PFSK-1 (cell line): ENCODE data around the gene PI4K2A.

Source experiments
- FOXP2 ChIP-seq: optimal IDR thresholded peaks from 2 replicates; pipeline ENCODE3; 2011; ENCODE audit warnings: borderline replicate concordance, control low read depth, inconsistent platforms; ENCODE audit not compliant: insufficient read depth; ENCODE audit errors: extremely low read length, extremely low read depth
- POLR2AphosphoS5 ChIP-seq: IDR thresholded peaks from 2 replicates; pipeline ENCODE4 v1.6.1; 2012; ENCODE audit warnings: low read depth, mild to moderate bottlenecking, control low read depth, low read length, moderate library complexity
- REST ChIP-seq, 2 experiments: IDR thresholded peaks; 2 replicates each; pipeline versions ENCODE4 v1.6.1 to v1.8.0; 2011 to 2012; ENCODE audit warnings: low read depth in 2 of 2, low read length in 2 of 2, control low read depth in 1 of 2, inconsistent platforms in 1 of 2, mild to moderate bottlenecking in 1 of 2, moderate library complexity in 1 of 2; ENCODE audit not compliant: insufficient read depth in 1 of 2
- SIN3A ChIP-seq: IDR thresholded peaks from 2 replicates; pipeline ENCODE4 v1.6.1; 2012; ENCODE audit warnings: mild to moderate bottlenecking, low read length, moderate library complexity, borderline replicate concordance; ENCODE audit not compliant: insufficient read depth
- TAF1 ChIP-seq: IDR thresholded peaks from 2 replicates; pipeline ENCODE4 v1.6.1; 2012; ENCODE audit warnings: low read length, control low read depth, borderline replicate concordance; ENCODE audit not compliant: insufficient read depth

Gene PI4K2A

DNA sequence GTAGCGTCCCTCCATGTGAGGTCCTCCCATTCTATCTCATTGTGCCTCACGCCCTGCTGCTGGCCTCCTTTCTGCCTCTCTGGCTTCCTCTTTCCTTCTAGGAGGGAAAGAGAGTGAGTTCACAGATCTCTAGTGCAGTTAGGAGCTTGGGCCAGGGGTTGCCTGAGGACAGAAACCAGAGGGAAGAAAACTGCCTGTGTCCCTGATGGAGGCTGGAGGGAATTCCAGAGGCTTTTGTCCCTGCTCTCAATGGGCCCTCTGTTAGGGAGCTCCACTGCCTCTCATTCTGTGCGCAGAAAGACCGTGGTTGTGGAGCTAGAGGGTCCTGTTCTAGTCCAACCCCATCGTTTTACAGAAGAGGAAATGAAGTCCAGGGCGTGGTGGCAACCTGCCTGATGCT is 77.7 kb downstream of the PI4K2A start:
- TF ChIP-seq SIN3A (no peak), REST (IDR thresholded peaks at IDR 0.05; ENCODE audit: insufficient read depth in 1 of 2, low read depth in 2 of 2, low read length in 2 of 2) (no peak), FOXP2 (no peak), TAF1 (no peak), POLR2AphosphoS5 (no peak)

- TF ChIP-seq REST (IDR thresholded peaks at IDR 0.05; ENCODE audit: insufficient read depth in 1 of 2, low read depth in 2 of 2, low read length in 2 of 2) (no peak), SIN3A (no peak), POLR2AphosphoS5 (no peak), TAF1 (no peak), FOXP2 (no peak)
These were observed 78.2 kb downstream of the PI4K2A start for GRCh38 chr10:97718659-97719142.

GRCh38 chr10:97719602-97720001 is 79.1 kb downstream of the PI4K2A start:
- TF ChIP-seq SIN3A (no peak), TAF1 (no peak), POLR2AphosphoS5 (no peak), FOXP2 (no peak), REST (IDR thresholded peaks at IDR 0.05; ENCODE audit: insufficient read depth in 1 of 2, low read depth in 2 of 2, low read length in 2 of 2) (no peak)

DNA sequence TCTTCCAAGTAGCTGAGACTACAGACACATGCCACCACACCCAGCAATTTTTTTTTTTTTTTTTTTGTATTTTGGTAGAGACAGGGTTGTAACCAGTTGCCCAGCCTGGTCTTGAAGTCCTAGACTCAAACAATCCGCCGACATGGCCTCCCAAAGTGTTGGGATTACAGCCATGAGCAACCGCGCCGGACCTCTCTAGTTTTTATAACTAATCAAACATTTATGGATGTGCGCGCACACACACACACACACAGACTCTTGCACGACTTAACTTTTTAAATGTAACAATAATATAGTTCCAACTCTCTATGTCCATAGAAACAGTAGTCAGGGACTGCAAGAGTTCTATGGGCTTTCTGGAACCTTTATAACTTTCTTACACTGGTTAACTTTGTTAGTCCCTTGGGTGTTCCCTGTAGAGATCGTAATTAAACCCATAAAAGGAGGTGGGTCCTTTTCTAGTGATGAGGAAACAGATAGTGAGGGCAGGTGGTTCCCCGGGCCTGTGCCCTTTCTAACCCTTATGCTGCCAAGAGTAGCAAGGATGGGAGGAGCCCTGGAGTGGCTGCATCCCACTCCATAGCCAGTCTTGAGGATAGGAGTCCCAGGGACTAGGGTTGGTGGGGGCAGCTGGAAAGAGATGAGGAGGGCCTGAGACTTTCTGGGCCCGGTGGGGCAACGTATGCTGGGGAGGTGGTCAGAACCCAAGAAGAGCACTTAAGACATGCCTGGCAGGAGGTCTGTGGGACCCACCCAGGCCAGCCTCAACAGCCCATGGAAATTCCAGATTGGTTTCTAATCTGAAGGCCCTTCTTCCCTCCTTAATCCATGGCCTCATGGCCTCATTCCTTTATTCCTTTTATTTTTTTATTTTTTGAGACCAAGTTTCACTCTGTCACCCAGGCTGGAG is 81.7 kb downstream of the PI4K2A start:
- TF ChIP-seq REST (IDR thresholded peaks at IDR 0.05; ENCODE audit: insufficient read depth in 1 of 2, low read depth in 2 of 2, low read length in 2 of 2) = no peak
- TF ChIP-seq TAF1 = no peak
- TF ChIP-seq SIN3A = no peak
- TF ChIP-seq FOXP2 = no peak
- TF ChIP-seq POLR2AphosphoS5 = no peak
